Fibroblast of pulmonary artery (primary cell): ENCODE measurements around the gene STAT5A.

Experiments
- DNase-seq: peaks from one replicate; pipeline ENCODE4 v3.0.0-alpha.2; 2010; ENCODE audit warnings: low read depth
- H3K4me3 ChIP-seq: replicated peaks from 2 replicates; pipeline ENCODE4 v1.5.1; 2011; ENCODE audit warnings: low read depth, mild to moderate bottlenecking, control low read depth, low read length, moderate library complexity
- TF ChIP-seq, protein P1 (sequence below): IDR thresholded peaks from 2 replicates; pipeline ENCODE4 v1.5.1; 2011; ENCODE audit warnings: mild to moderate bottlenecking, control low read depth, low read length, inconsistent platforms; ENCODE audit errors: missing control alignments

STAT5A gene

DNA sequence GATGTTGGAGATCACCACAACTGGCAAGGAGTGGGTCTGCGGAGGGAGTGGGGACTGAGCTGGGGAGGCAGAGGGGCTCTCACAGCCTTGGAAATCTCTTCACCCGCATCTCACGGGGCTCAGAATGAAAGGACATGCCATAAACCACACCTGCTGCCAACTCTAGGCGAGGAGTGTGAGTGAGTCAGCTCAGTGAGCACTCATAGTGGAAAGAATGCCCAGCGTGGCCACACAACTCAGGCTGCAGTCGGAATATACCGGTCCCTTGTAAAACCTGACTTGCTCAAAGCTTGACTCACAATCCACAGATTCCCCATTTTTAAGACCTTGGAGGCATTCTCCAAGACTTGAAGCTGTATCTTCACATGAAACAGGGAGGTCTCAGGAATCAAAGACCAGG lies 36.7 kb downstream of the STAT5A start:
- TF ChIP-seq, protein P1, sequence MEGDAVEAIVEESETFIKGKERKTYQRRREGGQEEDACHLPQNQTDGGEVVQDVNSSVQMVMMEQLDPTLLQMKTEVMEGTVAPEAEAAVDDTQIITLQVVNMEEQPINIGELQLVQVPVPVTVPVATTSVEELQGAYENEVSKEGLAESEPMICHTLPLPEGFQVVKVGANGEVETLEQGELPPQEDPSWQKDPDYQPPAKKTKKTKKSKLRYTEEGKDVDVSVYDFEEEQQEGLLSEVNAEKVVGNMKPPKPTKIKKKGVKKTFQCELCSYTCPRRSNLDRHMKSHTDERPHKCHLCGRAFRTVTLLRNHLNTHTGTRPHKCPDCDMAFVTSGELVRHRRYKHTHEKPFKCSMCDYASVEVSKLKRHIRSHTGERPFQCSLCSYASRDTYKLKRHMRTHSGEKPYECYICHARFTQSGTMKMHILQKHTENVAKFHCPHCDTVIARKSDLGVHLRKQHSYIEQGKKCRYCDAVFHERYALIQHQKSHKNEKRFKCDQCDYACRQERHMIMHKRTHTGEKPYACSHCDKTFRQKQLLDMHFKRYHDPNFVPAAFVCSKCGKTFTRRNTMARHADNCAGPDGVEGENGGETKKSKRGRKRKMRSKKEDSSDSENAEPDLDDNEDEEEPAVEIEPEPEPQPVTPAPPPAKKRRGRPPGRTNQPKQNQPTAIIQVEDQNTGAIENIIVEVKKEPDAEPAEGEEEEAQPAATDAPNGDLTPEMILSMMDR: no peak
- H3K4me3 ChIP-seq: no peak overlapping the region
- DNase-seq: peak; percentile 71

DNA sequence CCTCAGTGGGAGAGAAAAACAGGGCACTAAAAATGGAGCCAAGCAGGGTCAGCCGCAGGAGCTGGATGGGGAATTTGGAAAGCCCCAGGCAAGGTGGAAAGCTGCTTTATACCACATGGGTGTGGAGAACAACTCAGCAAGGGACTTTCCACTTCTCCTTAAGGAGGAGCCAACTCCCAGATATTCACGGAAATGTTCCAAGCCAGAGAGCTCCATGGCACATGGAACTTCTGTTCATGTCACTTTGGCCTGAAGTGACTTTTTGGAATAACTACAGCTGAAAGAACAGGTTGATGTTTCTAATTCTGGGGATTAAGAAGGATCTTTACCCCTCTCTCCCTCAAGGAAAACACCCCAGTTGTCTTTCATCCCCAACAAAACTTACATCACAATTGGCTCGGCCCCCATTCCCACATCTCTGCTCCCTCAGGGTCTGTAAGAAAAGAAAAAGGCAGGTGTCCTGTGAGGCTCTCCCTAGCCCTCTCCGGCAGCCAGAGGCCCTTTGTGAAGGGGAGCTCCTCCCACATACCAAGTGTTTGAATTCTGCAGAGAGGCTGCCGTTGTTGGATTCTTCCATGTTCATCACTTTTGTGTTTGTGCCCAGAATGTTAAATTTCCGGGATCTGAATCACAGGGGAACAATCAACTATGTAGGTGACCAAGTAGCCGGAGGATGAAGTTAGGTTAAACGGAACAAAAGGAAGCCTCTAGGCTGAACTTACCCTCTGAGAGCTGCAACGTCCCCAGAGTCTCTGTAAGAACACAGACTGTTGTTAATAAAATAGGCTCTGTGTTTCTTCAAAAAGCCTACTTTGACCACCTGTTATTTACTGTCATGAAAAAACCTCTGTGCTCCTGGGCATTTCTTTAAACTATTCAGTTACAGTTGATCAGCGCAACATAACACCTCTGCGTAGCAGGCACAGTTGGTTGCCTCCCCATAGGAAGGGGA lies 41.0 kb downstream of the STAT5A start:
- no peak overlapping the region for H3K4me3 ChIP-seq
- TF ChIP-seq, protein P1: no peak
- DNase-seq: peak; percentile 78

DNA sequence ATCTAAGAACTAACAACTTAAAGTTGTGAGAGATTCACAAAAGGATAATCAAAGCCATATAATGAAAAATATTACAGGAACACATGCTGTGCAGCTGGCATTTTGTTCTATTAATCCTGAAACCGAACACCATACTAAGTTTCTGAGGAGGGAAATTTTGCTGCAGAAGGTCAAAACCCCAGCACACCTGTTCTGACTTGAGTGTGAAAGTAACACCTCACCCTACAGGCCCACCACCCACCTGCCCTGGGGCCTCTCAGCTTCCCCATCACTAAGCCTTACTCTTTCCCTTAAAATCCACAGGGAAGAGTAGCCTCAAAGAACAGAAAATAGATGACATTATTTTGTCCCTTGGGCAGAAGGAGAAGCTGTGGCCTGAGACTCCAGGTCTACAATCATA lies 44.8 kb downstream of the STAT5A start:
- H3K4me3 ChIP-seq: no peak overlapping the region
- DNase-seq: no peak
- TF ChIP-seq, protein P1: no peak

DNA sequence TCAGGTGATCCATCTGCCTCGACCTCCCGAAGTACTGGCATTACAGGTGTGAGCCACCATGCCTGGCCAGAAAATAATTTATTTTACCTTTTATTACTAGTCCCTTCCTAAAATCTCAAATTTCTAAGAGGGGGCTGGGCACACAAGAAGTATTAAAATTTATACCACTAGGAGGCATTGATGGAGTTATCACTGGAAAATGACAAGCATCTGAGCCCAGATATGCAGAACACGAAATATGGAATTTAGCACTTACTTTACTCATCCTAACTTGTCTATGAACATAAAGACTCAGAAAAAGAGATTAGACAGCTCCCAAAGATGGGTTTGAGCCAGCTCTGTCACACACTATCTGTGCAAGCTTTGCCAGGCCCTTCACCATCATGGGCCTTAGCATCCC lies 46.4 kb downstream of the STAT5A start:
- no peak overlapping the region for H3K4me3 ChIP-seq
- DNase-seq: no peak
- TF ChIP-seq, protein P1: peak; percentile 25

DNA sequence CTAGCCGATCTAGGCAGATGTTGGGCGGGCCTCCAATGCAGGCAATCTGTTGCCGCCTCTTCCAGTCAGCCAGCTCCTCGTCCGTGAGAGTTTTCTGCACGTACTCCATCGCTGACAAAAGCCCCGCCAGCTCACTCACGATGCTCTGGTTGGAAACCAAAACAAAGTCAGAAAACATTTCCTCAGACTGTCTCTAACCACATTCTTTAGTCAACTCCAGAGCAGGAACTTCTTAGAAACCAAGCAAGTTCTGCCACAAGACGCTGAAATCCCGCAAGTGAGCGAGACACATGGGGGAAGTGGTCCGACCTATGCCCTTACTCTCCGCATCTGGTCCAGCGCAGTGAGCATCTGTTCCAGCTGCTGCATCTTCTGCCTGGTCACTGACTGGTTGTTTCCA lies 49.1 kb downstream of the STAT5A start:
- DNase-seq: no peak
- TF ChIP-seq, protein P1: no peak
- H3K4me3 ChIP-seq: no peak overlapping the region

DNA sequence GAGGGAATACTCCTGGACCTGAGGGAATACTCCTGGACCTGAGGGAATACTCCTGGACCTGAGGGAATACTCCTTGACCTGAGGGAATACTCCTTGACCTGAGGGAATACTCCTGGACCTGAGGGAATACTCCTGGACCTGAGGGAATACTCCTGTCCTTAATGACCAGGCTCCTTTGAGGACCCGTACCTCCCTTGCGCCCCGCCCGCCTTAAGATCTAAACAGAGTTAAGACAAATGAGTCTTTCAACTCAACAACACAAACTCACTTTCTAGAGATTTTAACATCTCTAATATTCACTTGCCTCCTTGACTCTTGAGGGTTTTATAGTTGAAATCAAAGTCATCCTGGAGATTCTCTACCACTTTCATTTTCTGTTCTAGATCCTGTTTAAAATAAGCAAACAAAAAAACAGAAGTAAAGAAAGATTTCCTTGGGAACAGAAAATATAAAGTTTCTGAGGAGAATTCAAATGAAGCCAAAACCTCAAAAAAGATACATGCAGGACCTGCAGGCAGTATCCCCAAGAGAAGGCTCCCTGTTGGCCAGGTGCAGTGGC lies 50.2 kb downstream of the STAT5A start:
- H3K4me3 ChIP-seq: no peak overlapping the region
- DNase-seq: no peak
- TF ChIP-seq, protein P1: no peak
